Measurements from ENCODE around the gene EME1. TPM values are rescaled to one million over a fixed set of nuclear protein-coding genes. Genes with fewer than 3 reads are reported as not detected.

Gene EME1
- total and polyA plus RNA-seq, 10 of the 15 experiments (the other 5 are each of a cell fraction or from before 2014, with no cell fraction given): 13.8 to 40.5 (median 22.0) TPM

- no peak for TF ChIP-seq ATF3 (IDR thresholded peaks at IDR 0.05; ENCODE audit: borderline replicate concordance, extremely low read depth, low read depth, low read length)
- TF ChIP-seq ZBTB40 (IDR thresholded peaks at IDR 0.05; ENCODE audit: borderline replicate concordance): peak; percentile 76
- no peak for TF ChIP-seq PAX8 (IDR thresholded peaks at IDR 0.05)
- no peak for TF ChIP-seq FOXK2 (IDR thresholded peaks at IDR 0.05)
- TF ChIP-seq FOXM1 (IDR thresholded peaks at IDR 0.05; ENCODE audit: low read depth, low read length): no peak; the same call in 1 of the 2 replicates
- peak; percentile 81 for TF ChIP-seq YY1 (IDR thresholded peaks at IDR 0.05; ENCODE audit: low read depth, low read length)
- TF ChIP-seq PKNOX1 (IDR thresholded peaks at IDR 0.05): 0 out of 2 replicates have a peak, but pooled peaks have one; percentile 7
- TF ChIP-seq ZNF592 (IDR thresholded peaks at IDR 0.05): no peak
- no peak for TF ChIP-seq STAT3 (IDR thresholded peaks at IDR 0.05; ENCODE audit: low read depth, low read length)
- TF ChIP-seq SUPT20H (IDR thresholded peaks at IDR 0.05; ENCODE audit: borderline replicate concordance, control insufficient read depth, low read depth, low read length): no peak
- no peak for TF ChIP-seq BRCA1 (IDR thresholded peaks at IDR 0.05; ENCODE audit: low read depth, low read length)
- 0 out of 4 replicates have a peak, but pooled peaks of 1 of the 2 experiments have one; percentile 24 for TF ChIP-seq CEBPB (IDR thresholded peaks at IDR 0.05; ENCODE audit: borderline replicate concordance in 1 of 2, low read depth in 2 of 2, low read length in 2 of 2)
- peak; percentile 29 for TF ChIP-seq PBX3 (IDR thresholded peaks at IDR 0.05; ENCODE audit: insufficient replicate concordance, low read depth, low read length)
- TF ChIP-seq NRF1 (conservative IDR thresholded peaks at IDR 0.05; ENCODE audit: low read depth, low read length): no peak
- TF ChIP-seq SPI1 (IDR thresholded peaks at IDR 0.05; ENCODE audit: borderline replicate concordance, insufficient read depth, low read depth, low read length): peak; percentile 48; the same call in 1 of the 2 replicates
- TF ChIP-seq NFYB (IDR thresholded peaks at IDR 0.05; ENCODE audit: insufficient read depth, low read depth, low read length): no peak
These were observed 24.3 kb downstream of the EME1 start, which contains the start of gene LRRC59 (continued) for GRCh38 chr17:50397111-50397918.

Data from GM12878 (cell line).